ENCODE results near the gene SEMA3F.
A peak's percentile ranks its signal among the peaks of the same experiment; 100 is the strongest.

Gene SEMA3F

DNA sequence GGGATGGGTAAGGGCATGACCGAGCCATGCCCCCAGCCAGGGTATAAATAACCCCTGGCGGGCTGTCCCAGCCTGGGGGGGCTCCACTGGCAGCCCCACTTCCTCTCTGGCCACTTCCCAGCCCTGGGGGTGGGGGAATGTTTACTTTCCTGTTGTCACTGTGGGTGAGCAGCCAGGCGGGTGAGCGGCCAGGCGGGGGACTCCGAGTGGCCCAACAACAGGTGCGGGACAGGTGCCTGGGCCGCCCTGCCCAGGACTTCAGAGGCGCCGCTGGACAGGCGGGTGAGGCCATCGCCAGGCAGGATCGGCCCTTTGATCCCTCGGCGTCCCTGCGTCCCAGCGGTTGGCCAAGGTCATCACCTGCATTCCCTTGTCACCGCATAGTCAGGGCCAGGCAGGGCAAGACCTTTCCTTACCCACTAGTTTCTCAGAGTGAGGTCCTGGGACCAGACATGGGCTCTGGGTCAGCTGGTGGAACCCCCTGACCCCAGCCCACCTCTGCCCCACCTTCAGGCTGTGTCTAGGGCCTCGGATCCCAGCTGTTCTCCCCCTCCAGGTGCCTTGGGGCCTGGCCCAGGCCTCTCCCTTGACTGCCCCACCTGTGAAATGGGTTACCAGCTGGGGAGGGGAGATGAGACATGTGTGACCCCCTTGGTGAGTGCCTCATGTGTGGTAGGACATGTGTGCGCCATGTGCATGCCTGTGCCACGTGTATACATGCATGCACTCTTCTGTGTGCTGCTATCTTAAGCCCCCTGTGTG is 16.6 kb downstream of the SEMA3F start:
- no peak for DNase-seq

DNA sequence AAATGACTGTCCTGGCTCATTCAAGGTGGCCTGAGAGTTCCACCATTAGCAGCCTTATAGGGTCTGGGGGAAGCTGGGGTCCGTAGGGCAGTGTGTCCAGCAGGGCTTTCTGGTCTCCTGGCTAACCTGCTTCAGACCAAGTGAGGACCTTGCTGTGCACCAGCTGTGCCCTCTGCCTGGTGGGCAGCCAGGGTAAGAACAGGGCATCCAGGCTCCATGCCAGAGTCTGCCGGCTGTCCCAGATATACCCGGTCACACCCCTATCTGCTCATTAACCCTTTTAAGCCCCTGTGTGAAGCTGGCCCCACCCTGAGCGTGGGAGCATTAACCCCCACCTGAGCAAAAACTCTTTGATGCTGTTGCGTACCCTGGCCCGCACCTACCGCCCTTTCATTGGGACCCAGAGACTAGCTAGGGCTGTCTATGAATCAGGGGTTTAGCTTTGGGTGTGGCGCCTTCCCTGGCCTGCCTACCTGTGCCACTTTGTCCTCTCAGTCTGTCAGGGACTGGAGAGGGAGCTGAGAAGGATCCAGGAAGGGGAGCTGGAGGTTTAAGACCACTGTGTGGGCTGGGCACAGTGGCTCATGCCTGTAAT is 17.6 kb downstream of the SEMA3F start:
- no peak for DNase-seq

- no peak for DNase-seq
Measured at GRCh38 chr3:50173685-50174516, 18.8 kb downstream of the SEMA3F start.

GRCh38 chr3:50174517-50174895 is 19.4 kb downstream of the SEMA3F start:
- no peak for DNase-seq

- DNase-seq, result no peak
Measured at GRCh38 chr3:50174947-50175524, 19.9 kb downstream of the SEMA3F start.

DNA sequence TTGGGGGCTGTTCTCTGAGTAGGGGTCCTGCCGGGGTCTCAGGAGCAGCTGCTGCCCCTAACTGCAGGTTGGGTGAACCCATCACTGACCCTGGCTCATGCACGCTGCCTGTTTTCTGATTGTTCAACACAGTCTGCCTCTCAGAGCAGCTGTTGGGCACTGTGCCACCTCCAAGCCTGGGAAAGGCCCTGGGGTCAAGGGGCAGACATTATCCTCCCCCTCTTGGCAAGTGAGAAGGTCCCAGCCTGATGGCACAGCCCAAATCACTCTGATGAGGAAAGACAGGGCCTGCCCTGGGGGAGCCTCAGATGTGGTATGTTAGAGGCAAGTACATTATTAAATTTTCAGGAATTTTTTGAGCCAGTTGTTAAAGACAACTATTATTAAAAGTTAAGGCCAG is 22.2 kb downstream of the SEMA3F start:
- no peak for DNase-seq

DNA sequence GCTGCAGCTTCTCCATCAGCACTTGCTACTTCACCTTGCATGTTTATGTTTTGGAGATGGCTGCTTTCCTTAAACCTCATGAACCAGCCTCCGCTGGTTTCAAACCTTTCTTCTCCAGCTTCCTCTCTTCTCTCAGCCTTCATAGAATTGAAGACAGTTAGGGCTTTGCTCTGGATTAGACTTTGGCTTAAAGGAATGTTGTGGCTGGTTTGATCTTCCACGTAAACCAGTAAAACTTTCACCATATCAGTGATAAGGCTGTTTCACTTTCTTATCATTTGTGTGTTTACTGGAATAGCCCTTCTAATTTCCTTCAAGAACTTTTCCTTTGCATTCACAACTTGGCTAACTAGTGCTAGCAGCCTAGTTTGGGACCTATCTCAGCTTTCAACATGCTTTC is 24.6 kb downstream of the SEMA3F start:
- no peak for DNase-seq

GRCh38 chr3:50181985-50182384 is 26.9 kb downstream of the SEMA3F start:
- no peak for DNase-seq

DNA sequence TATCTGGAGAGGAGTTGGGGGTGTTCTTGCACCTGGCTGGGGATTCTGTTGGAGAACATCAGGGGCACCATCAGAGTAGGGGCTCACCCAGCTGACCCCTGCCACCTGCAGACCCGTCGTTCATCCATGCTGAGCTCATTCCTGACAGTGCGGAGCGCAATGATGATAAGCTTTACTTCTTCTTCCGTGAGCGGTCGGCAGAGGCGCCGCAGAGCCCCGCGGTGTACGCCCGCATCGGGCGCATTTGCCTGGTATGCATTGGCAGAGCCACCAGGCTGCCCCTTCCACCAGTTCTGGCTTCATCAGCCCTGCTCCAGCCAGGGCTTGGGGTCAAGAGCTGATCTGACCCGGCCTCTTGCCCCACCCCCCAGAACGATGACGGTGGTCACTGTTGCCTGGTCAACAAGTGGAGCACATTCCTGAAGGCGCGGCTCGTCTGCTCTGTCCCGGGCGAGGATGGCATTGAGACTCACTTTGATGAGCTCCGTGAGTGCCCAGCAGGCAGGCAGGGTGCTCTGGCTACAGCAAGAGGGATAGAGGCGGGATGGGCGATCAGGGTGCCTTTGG is 27.5 kb downstream of the SEMA3F start:
- no peak for DNase-seq

DNA sequence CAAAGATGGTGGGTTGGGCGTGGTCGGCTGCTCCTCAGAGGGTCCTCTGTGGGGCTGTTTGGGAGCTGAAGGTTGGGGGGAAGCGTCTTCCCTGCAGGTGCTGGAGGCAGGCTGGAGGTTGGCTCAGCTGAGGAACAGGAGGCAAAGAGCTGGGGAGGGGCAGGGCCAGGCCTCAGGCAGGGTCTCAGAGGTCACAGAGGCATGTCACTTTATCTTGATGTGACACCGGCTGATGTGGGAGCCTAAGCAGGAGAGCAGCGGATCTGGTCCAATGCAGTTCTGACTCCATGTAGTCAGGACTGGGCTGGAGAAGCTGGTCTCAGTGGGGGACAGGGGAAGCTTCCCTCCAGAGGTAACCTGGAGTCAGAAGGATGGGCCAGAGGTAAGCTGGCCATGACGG is 28.6 kb downstream of the SEMA3F start:
- DNase-seq, result no peak

GRCh38 chr3:50184242-50184978 is 29.3 kb downstream of the SEMA3F start:
- no peak for DNase-seq

GRCh38 chr3:50185230-50185629 is 30.1 kb downstream of the SEMA3F start:
- DNase-seq, result no peak

GRCh38 chr3:50186096-50186495 is 31.0 kb downstream of the SEMA3F start:
- DNase-seq, result no peak

GRCh38 chr3:50187750-50188149 is 32.6 kb downstream of the SEMA3F start:
- no peak for DNase-seq

- no peak for DNase-seq
Measured at GRCh38 chr3:50189274-50189673, 34.1 kb downstream of the SEMA3F start.

DNA sequence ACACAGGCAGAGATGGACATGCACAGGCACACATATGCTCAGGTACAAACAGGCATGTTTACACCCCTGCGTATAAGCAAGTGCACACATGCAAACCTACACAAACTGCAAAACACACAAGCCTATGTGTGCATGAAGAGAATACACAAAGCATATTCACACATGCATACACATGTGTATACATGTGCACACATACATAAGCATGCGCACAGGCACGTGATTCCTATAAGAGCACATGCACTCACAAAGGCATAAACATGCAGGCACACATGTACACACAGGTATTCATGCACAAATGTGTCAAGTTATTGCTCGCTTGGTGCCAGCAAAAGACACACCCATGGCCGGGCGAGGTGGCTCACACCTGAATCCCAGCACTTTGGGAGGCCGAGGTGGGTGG is 34.9 kb downstream of the SEMA3F start:
- no peak for DNase-seq

- no peak for DNase-seq
Measured at GRCh38 chr3:50190936-50191660, 36.0 kb downstream of the SEMA3F start, which contains the start of gene GNAT1. TSS of gene GNAT1 (plus strand) at chr3:50191610. CDS start at chr3:50191726, 116 bp downstream.

DNA sequence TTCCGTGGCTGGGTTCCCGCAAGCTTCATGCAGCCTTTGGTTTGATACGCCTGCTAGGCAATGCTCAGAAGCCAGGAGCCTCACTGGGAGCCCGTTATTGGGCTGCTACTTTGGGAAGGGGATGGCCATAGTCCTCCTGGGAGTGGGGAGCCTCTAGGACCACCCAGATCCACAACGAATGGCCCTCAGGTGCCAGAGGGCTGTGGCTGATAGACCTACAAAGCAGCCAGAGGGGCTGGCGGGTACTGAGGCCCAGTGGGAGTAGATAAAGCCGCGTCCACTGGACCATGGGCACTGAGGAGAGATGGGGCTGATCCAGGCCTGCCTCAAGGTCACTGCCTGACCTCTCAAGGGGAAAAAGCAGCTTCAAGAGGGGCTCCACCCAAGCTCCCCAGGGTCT is 37.0 kb downstream of the SEMA3F start:
- DNase-seq, result no peak

DNA sequence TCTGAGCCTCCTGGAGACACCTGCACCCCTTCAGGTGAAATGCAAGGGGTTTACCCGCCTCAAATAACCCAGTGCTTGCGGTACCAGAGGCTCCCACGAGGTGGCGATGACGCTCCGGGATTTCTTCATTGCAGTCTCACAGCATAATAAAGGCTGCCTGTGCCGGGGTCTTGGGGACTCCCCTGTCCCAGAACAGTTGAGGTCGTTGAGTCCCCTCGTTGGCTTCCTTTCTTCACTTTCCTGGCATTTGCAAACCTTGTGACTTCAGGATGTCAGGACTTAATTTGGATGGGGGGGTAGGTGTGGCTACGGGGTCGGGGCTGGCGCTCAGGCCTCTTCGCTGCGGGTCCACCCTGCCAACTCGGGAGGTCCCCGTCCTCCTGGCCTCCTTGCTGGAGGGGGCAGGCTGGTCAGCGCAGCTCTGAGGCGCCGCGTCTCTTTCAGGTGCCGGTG is 37.6 kb downstream of the SEMA3F start:
- DNase-seq, result peak; percentile 83

DNA sequence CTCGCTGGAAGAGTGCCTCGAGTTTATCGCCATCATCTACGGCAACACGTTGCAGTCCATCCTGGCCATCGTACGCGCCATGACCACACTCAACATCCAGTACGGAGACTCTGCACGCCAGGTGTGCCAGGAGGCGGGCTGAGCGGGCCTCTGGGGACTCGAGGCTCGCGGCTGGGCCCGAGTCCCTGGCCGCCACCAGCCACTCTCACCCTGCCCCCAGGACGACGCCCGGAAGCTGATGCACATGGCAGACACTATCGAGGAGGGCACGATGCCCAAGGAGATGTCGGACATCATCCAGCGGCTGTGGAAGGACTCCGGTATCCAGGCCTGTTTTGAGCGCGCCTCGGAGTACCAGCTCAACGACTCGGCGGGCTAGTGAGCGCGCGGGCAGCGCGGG is 38.2 kb downstream of the SEMA3F start:
- DNase-seq, result no peak

- no peak for DNase-seq
Measured at GRCh38 chr3:50193746-50194127, 38.6 kb downstream of the SEMA3F start.
